ENCODE results near the gene ERC1.

GRCh38 chr12:1377681-1378080 lies 386.7 kb downstream of the ERC1 start:
- TF ChIP-seq CTCF (conservative IDR thresholded peaks at IDR 0.05 in 1 of 2, IDR thresholded peaks at IDR 0.05 in 1 of 2; ENCODE audit: low read depth in 1 of 2, low read length in 2 of 2): no peak
- TF ChIP-seq EZH2 (IDR thresholded peaks at IDR 0.05; ENCODE audit: low read length, missing control alignments): no peak
